ENCODE measurements around the gene SPCS1. TPM values are rescaled to one million over a fixed set of nuclear protein-coding genes. Genes with fewer than 3 reads are reported as not detected.
A peak's percentile ranks its signal among the peaks of the same experiment; 100 is the strongest.

SPCS1 gene
- total RNA-seq, 1 donor from 2014 or later, result 132 TPM

GRCh38 chr3:52683611-52684010, 22.3 kb upstream of the SPCS1 start:
- intact Hi-C loops (cut with micrococcal nuclease), result loop anchor here (10.0 kb wide), 3 partner anchors 409 to 699 kb away; partner anchors contain the start of genes ACY1, DUSP7 and WDR82
- no peaks in the 10 kb centered on the region for H3K27me3 Mint-ChIP-seq (ENCODE audit: insufficient read depth)
- H3K27ac Mint-ChIP-seq, result peak overlapping the region; percentile 40
- no peak for DNase-seq (ENCODE audit: low spot score)
- H3K9me3 Mint-ChIP-seq, result no peaks in the 10 kb centered on the region
- H3K4me3 Mint-ChIP-seq, result peak overlapping the region; percentile 92
- peaks cover 70% of the 10 kb centered on the region for H3K4me1 Mint-ChIP-seq (ENCODE audit: low read depth)
- H3K36me3 Mint-ChIP-seq (ENCODE audit: low read depth), result peaks cover 62% of the 10 kb centered on the region

GRCh38 chr3:52684184-52684583, 21.7 kb upstream of the SPCS1 start:
- Mint-ChIP-seq H3K27ac (peak overlapping the region; percentile 97), H3K4me1 (ENCODE audit: low read depth) (peaks cover 71% of the 10 kb centered on the region), H3K27me3 (ENCODE audit: insufficient read depth) (no peaks in the 10 kb centered on the region), H3K4me3 (peak overlapping the region; percentile 92), H3K9me3 (no peaks in the 10 kb centered on the region), H3K36me3 (ENCODE audit: low read depth) (peaks cover 63% of the 10 kb centered on the region)
- no peak for DNase-seq (ENCODE audit: low spot score)
- intact Hi-C loops (cut with micrococcal nuclease), result loop anchor here (10.0 kb wide), 3 partner anchors 409 to 699 kb away; partner anchors contain the start of genes ACY1, DUSP7 and WDR82

- Mint-ChIP-seq H3K4me3 (peak overlapping the region; percentile 92), H3K4me1 (ENCODE audit: low read depth) (peaks cover 74% of the 10 kb centered on the region), H3K36me3 (ENCODE audit: low read depth) (peaks cover 62% of the 10 kb centered on the region), H3K9me3 (no peaks in the 10 kb centered on the region), H3K27me3 (ENCODE audit: insufficient read depth) (no peaks in the 10 kb centered on the region), H3K27ac (peak overlapping the region; percentile 97)
- DNase-seq (ENCODE audit: low spot score), result peak; percentile 81
- intact Hi-C loops (cut with micrococcal nuclease), result loop anchor here (1.0 to 10.0 kb wide), 6 partner anchors 14 to 700 kb away; partner anchors contain the start of genes ACY1, DUSP7, SPCS1 and UQCC5
Measured at GRCh38 chr3:52685285-52685708, 20.6 kb upstream of the SPCS1 start.

- Mint-ChIP-seq H3K27me3 (ENCODE audit: insufficient read depth) (no peaks in the 10 kb centered on the region), H3K4me3 (peak within 1 kb of the TSS; percentile 98), H3K36me3 (ENCODE audit: low read depth) (peaks cover 65% of the 10 kb centered on the region), H3K27ac (peak within 1 kb of the TSS; percentile 99), H3K9me3 (no peaks in the 10 kb centered on the region), H3K4me1 (ENCODE audit: low read depth) (peaks cover 75% of the 10 kb centered on the region)
- intact Hi-C loops (cut with micrococcal nuclease), result loop anchor here (1.0 to 10.0 kb wide), 9 partner anchors 9 to 701 kb away; partner anchors contain the start of genes ACY1, DUSP7, SPCS1 and UQCC5
- DNase-seq (ENCODE audit: low spot score), result peak; percentile 93
Measured at GRCh38 chr3:52685709-52686691, 19.9 kb upstream of the SPCS1 start, which contains the start of the genes GNL3 and PBRM1. GNL3 (plus strand) TSS chr3:52686032; CDS start chr3:52686093, 61 bp downstream. PBRM1 (minus strand) TSS chr3:52685913.

GRCh38 chr3:52688266-52688665, 17.6 kb upstream of the SPCS1 start:
- Mint-ChIP-seq H3K27ac (peak overlapping the region; percentile 19), H3K9me3 (no peaks in the 10 kb centered on the region), H3K27me3 (ENCODE audit: insufficient read depth) (no peaks in the 10 kb centered on the region), H3K4me1 (ENCODE audit: low read depth) (peaks cover 66% of the 10 kb centered on the region), H3K36me3 (ENCODE audit: low read depth) (peaks cover 62% of the 10 kb centered on the region), H3K4me3 (peak overlapping the region; percentile 98)
- no peak for DNase-seq (ENCODE audit: low spot score)
- intact Hi-C loops (cut with micrococcal nuclease), result loop anchor here (10.0 kb wide), 3 partner anchors 413 to 703 kb away; partner anchors contain the start of genes ACY1, DUSP7 and WDR82

GRCh38 chr3:52689151-52689550, 16.8 kb upstream of the SPCS1 start:
- Mint-ChIP-seq H3K4me3 (peak overlapping the region; percentile 98), H3K9me3 (no peaks in the 10 kb centered on the region), H3K27ac (peak overlapping the region; percentile 29), H3K36me3 (ENCODE audit: low read depth) (peaks cover 70% of the 10 kb centered on the region), H3K4me1 (ENCODE audit: low read depth) (peaks cover 70% of the 10 kb centered on the region), H3K27me3 (ENCODE audit: insufficient read depth) (no peaks in the 10 kb centered on the region)
- DNase-seq (ENCODE audit: low spot score), result no peak
- intact Hi-C loops (cut with micrococcal nuclease), result loop anchor here (10.0 kb wide), 3 partner anchors 414 to 704 kb away; partner anchors contain the start of genes ACY1, DUSP7 and WDR82

GRCh38 chr3:52690560-52690959, 15.3 kb upstream of the SPCS1 start:
- no peak for DNase-seq (ENCODE audit: low spot score)
- peak overlapping the region; percentile 36 for H3K27ac Mint-ChIP-seq
- H3K9me3 Mint-ChIP-seq, result no peaks in the 10 kb centered on the region
- intact Hi-C loops (cut with micrococcal nuclease), result no loop called here
- peaks cover 79% of the 10 kb centered on the region for H3K36me3 Mint-ChIP-seq (ENCODE audit: low read depth)
- H3K27me3 Mint-ChIP-seq (ENCODE audit: insufficient read depth), result no peaks in the 10 kb centered on the region
- peak overlapping the region; percentile 45 for H3K4me3 Mint-ChIP-seq
- peaks cover 67% of the 10 kb centered on the region for H3K4me1 Mint-ChIP-seq (ENCODE audit: low read depth)

GRCh38 chr3:52693071-52693470, 12.8 kb upstream of the SPCS1 start:
- Mint-ChIP-seq H3K4me3 (no peak overlapping the region), H3K27ac (peak overlapping the region; percentile 45), H3K36me3 (ENCODE audit: low read depth) (peaks cover 72% of the 10 kb centered on the region), H3K27me3 (ENCODE audit: insufficient read depth) (no peaks in the 10 kb centered on the region), H3K4me1 (ENCODE audit: low read depth) (peaks cover 61% of the 10 kb centered on the region), H3K9me3 (no peaks in the 10 kb centered on the region)
- DNase-seq (ENCODE audit: low spot score), result no peak
- intact Hi-C loops (cut with micrococcal nuclease), result no loop called here

- H3K27me3 Mint-ChIP-seq (ENCODE audit: insufficient read depth), result no peaks in the 10 kb centered on the region
- intact Hi-C loops (cut with micrococcal nuclease), result loop anchor here (1.0 kb wide), 2 partner anchors 8 to 11 kb away; partner anchors contain the start of genes GLT8D1 and GNL3
- peaks cover 45% of the 10 kb centered on the region for H3K4me1 Mint-ChIP-seq (ENCODE audit: low read depth)
- peak overlapping the region; percentile 58 for H3K27ac Mint-ChIP-seq
- peaks cover 60% of the 10 kb centered on the region for H3K36me3 Mint-ChIP-seq (ENCODE audit: low read depth)
- no peak overlapping the region for H3K4me3 Mint-ChIP-seq
- H3K9me3 Mint-ChIP-seq, result no peaks in the 10 kb centered on the region
- DNase-seq (ENCODE audit: low spot score), result no peak
Measured at GRCh38 chr3:52694528-52695189, 11.2 kb upstream of the SPCS1 start.

- Mint-ChIP-seq H3K4me1 (ENCODE audit: low read depth) (peaks cover 33% of the 10 kb centered on the region), H3K27me3 (ENCODE audit: insufficient read depth) (no peaks in the 10 kb centered on the region), H3K4me3 (no peak overlapping the region), H3K9me3 (no peaks in the 10 kb centered on the region), H3K36me3 (ENCODE audit: low read depth) (peaks cover 50% of the 10 kb centered on the region), H3K27ac (no peak overlapping the region)
- DNase-seq (ENCODE audit: low spot score), result no peak
- intact Hi-C loops (cut with micrococcal nuclease), result loop anchor here (1.0 kb wide), 2 partner anchors 9 to 10 kb away; partner anchors contain the start of genes GLT8D1 and GNL3
Measured at GRCh38 chr3:52695798-52696671, 9.9 kb upstream of the SPCS1 start.

GRCh38 chr3:52696830-52697631, 8.9 kb upstream of the SPCS1 start:
- no peak for DNase-seq (ENCODE audit: low spot score)
- H3K27ac Mint-ChIP-seq, result no peak overlapping the region
- peaks cover 33% of the 10 kb centered on the region for H3K4me1 Mint-ChIP-seq (ENCODE audit: low read depth)
- peaks cover 45% of the 10 kb centered on the region for H3K36me3 Mint-ChIP-seq (ENCODE audit: low read depth)
- H3K9me3 Mint-ChIP-seq, result no peaks in the 10 kb centered on the region
- intact Hi-C loops (cut with micrococcal nuclease), result no loop called here
- H3K27me3 Mint-ChIP-seq (ENCODE audit: insufficient read depth), result no peaks in the 10 kb centered on the region
- no peak overlapping the region for H3K4me3 Mint-ChIP-seq
